ENCODE measurements around the gene TRHDE.

- no peak for TF ChIP-seq POLR2A (IDR thresholded peaks at IDR 0.05; ENCODE audit: low read depth, low read length)
- no peak for TF ChIP-seq SPI1 (IDR thresholded peaks at IDR 0.05; ENCODE audit: low read depth, low read length)
Observed at GRCh38 chr12:72313806-72314205, 41.6 kb downstream of the TRHDE start.
